ENCODE results near the gene ETHE1.

DNA sequence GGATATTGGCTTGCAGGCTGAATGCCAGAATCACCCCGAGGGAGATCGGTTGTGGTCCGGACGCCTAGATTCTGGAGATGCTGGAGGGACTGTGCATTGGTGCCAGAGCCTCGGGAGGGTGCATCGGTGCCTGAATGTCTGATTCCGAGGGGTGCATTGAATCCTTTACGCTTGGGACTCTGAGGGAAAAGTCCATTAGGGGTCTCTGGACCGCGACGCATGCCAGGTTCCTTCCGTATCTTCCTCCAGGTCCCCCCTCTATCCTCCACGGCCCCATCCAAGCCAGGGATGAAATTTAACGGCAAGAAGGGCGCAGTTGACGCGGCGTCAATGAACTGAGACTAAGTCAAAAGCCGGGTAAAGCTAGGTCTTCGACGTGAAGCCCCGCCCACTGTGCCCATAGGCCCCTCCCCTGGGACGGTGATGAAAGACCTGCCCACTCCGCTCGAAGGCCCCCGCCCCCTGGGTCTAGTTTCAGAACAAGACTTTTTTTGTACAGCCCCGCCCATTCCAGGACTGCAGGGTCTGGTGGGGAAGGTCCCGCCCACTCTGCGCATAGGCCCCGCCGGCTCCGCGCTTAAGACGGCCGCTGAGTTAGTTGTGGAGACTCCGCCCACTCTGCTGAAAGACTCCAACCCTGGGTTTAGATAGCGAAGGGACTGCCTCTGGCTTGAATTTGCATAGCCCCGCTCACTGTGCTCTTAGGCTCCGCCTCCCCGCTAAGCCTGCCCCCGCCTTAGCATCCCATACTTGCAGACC is 6.7 kb upstream of the ETHE1 start:
- TF ChIP-seq, protein P1, sequence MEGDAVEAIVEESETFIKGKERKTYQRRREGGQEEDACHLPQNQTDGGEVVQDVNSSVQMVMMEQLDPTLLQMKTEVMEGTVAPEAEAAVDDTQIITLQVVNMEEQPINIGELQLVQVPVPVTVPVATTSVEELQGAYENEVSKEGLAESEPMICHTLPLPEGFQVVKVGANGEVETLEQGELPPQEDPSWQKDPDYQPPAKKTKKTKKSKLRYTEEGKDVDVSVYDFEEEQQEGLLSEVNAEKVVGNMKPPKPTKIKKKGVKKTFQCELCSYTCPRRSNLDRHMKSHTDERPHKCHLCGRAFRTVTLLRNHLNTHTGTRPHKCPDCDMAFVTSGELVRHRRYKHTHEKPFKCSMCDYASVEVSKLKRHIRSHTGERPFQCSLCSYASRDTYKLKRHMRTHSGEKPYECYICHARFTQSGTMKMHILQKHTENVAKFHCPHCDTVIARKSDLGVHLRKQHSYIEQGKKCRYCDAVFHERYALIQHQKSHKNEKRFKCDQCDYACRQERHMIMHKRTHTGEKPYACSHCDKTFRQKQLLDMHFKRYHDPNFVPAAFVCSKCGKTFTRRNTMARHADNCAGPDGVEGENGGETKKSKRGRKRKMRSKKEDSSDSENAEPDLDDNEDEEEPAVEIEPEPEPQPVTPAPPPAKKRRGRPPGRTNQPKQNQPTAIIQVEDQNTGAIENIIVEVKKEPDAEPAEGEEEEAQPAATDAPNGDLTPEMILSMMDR (conservative IDR thresholded peaks at IDR 0.05; ENCODE audit: low read length), result no peak
- no peak for TF ChIP-seq EZH2phosphoT487 (IDR thresholded peaks at IDR 0.05; ENCODE audit: borderline replicate concordance, low read depth, low read length)

All from OCI-LY7 (cell line).